HG02852 (cell line): ENCODE measurements around the gene KRT82.
A peak's percentile ranks its signal among the peaks of the same experiment; 100 is the strongest.

ENCODE experiments used
- ATAC-seq: cut with Tn5 transposase; IDR thresholded peaks from one replicate; pipeline ENCODE4 v1.9.1; 2021; ENCODE audit warnings: mild to moderate bottlenecking, moderate library complexity; ENCODE audit not compliant: unreplicated experiment

KRT82 gene

GRCh38 chr12:52363111-52363679 lies 42.9 kb downstream of the KRT82 start:
- ATAC-seq: no peak

DNA sequence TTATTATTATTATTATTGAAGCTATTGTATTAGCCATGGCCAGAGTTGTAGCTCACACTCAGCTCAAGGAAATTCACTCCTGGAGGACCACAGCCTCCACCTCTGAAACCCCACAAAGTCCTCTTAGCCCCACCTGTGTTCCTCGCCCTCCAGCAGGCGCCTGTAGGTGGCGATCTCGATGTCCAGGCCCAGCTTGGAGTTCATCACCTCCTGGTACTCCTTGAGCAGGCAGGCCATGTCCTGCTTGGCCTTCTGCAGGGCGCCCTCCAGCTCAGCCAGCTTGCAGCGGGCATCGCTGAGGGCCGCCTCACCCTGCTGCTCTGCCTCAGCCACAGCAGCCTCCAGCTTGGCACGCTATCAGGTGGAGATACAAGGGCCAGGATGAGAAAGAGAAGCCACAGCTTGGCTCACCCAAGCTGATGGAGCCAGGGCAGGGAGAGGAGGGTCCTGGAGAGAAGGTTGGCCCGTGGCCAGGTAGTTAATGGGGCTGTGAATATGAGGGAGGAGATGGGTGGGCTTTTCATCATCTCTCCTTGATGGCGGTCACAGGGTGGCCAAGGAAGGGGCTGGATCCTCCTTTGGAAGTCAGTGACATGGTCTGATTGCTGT lies 43.9 kb downstream of the KRT82 start:
- ATAC-seq: no peak

- no peak for ATAC-seq
These were observed 44.6 kb downstream of the KRT82 start for GRCh38 chr12:52361553-52361952.

DNA sequence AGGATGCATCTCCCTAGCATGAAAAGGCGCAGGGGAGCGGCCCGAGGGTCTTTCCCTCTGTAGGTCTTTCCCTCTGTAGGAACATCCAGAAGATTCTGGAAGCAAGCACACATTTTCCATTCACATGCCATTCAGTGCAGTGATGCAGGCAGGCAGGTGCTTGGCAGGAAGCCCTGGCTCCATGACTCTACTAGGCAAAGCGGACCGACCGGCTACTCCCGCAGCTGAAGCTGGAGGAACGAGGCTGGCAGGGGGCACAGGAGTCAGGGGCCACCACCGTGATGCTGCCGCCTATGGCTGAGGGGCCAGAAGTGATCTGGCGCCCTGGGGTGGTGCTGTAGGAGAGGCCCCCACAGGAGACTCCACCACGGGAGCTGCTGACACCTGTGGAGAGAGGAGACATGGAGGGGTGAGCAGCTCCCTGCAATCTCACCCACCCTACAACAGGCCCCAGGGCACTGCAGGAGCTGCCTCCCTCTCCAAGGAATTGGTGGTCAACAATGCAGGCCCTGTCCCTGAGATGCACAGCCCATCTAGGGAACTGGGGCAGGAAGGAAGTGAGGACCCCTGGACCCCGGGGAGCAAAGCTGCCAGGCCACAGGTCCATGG lies 45.4 kb downstream of the KRT82 start:
- no peak for ATAC-seq

GRCh38 chr12:52360106-52360662 lies 46.0 kb downstream of the KRT82 start:
- no peak for ATAC-seq

GRCh38 chr12:52359621-52360061 lies 46.5 kb downstream of the KRT82 start:
- no peak for ATAC-seq

- peak; percentile 96 for ATAC-seq
These were observed 47.4 kb downstream of the KRT82 start for GRCh38 chr12:52358575-52359350.

GRCh38 chr12:52356762-52357580 lies 49.2 kb downstream of the KRT82 start:
- no peak for ATAC-seq

- ATAC-seq: no peak
These were observed 49.9 kb downstream of the KRT82 start for GRCh38 chr12:52356031-52356761.

DNA sequence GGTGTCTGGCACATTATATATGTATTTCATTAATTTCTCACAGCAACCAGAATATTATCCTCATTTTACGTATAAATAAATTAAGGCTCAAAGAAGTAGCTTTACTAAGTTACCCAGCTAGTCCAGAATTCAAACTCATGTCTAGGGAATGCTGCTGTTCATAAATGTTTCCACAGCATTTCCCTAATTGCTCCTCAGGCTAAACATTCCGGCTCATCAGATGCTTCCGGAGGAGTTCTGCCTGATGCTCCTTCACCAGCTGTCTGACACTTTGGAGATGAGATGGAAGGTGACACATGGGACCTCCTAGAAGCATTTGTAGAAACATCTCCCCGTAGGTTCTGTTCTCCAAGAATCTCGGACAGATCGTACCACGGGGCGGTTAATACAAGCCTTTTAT lies 51.0 kb downstream of the KRT82 start:
- ATAC-seq: no peak

- no peak for ATAC-seq
These were observed 51.9 kb downstream of the KRT82 start for GRCh38 chr12:52354200-52354599.

- ATAC-seq: no peak
These were observed 52.4 kb downstream of the KRT82 start for GRCh38 chr12:52353766-52354165.

DNA sequence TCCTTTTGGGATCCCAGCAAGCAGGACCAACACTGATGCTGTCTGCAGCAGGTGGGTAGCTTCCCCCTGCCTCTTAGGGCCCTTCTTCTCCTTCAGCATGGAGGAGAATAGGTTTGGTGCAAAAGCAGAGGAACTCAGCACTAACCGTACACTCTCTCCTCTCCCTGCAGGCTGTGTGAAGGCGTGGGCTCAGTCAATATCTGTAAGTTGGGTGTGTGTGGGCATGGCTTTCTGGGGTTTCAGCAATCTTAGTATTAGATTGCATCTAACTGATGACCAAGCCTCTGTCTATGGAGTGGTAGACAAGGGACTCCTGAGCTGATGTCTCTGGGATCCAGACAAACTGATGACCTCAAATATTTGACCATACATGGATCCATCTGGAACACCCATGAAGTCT lies 53.2 kb downstream of the KRT82 start:
- no peak for ATAC-seq

- ATAC-seq: no peak
These were observed 54.7 kb downstream of the KRT82 start for GRCh38 chr12:52351196-52352059.

DNA sequence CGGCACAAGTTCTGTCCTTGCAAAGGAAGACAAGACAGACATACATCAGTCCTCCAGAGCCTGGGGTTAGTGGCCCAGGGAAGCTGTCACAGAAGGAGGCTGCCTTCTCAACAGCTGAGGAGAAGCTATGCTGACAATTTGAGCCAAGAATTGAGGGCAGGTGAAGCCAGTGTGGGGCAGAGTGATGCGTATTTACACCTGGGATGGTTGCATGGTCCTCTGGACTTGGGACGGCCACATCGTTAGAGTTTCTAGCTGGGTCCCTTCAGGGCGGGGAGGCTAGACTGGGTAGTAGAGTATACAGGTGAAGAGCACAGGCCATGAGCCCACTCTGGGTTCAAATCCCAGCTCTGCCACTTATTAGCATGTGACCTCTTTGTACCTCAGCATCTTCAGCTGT lies 55.3 kb downstream of the KRT82 start:
- ATAC-seq: no peak

GRCh38 chr12:52350021-52350620 lies 56.0 kb downstream of the KRT82 start:
- no peak for ATAC-seq

GRCh38 chr12:52349196-52349595 lies 56.9 kb downstream of the KRT82 start:
- no peak for ATAC-seq
